ENCODE results near the gene CORO7. TPM values are rescaled to one million over a fixed set of nuclear protein-coding genes. Genes with fewer than 3 reads are reported as not detected.
A peak's percentile ranks its signal among the peaks of the same experiment; 100 is the strongest.

CORO7 gene
- total RNA-seq, 4 donors from 2014 or later, result 17.9 to 53.7 (median 29.7) TPM

- 14 to 23% methylated on average over 14 to 26 of the region's 68 CpGs for WGBS, 2 donors
- peak overlapping the region; percentile 71 to 83 (median 75) for H3K27ac ChIP-seq
- no peaks in the 10 kb centered on the region for H3K9me3 ChIP-seq
- H3K4me3 ChIP-seq (replicated peaks in 1 of 3), result peak overlapping the region in 2 of 3 donors; percentile 7 to 9
- peak in 1 of 6 experiments; percentile 9 for TF ChIP-seq CTCF (IDR thresholded peaks at IDR 0.05)
- TF ChIP-seq POLR2A (IDR thresholded peaks at IDR 0.05), result peak in 1 of 2 donors; percentile 54
- intact Hi-C loops (cut with DNase I), result no loop called here
- no peaks in the 10 kb centered on the region for H3K36me3 ChIP-seq
- peak; percentile 96 for DNase-seq
- H3K4me1 ChIP-seq, result peaks cover 10 to 12% of the 10 kb centered on the region in 2 donors
- H3K27me3 ChIP-seq, result no peaks in the 10 kb centered on the region
Observed at GRCh38 chr16:4307215-4308037, 109.0 kb downstream of the CORO7 start.

- 39 to 44% methylated on average over 12 to 14 of the region's 16 CpGs for WGBS, 2 donors
- no peaks in the 10 kb centered on the region for H3K27me3 ChIP-seq
- DNase-seq, result peak; percentile 79 to 84
Observed at GRCh38 chr16:4306470-4307214, 109.8 kb downstream of the CORO7 start.

More at GRCh38 chr16:4306470-4307214, 109.8 kb downstream of the CORO7 start:
- Histone ChIP-seq H3K27ac (peak overlapping the region; percentile 71 to 83 (median 75)), H3K36me3 (no peaks in the 10 kb centered on the region), H3K4me1 (peaks cover 10 to 12% of the 10 kb centered on the region in 2 donors), H3K9me3 (no peaks in the 10 kb centered on the region), H3K4me3 (replicated peaks in 1 of 3) (peak overlapping the region in 1 of 3 donors; percentile 9)
- TF ChIP-seq POLR2A (IDR thresholded peaks at IDR 0.05) (no peak), CTCF (IDR thresholded peaks at IDR 0.05) (no peak)
- intact Hi-C loops (cut with DNase I), result no loop called here

Small RNAs within 50 kb of the gene (small RNA-seq; reads per million reads assigned to genes)
- gene AC012676.2, result not detected

Other genes starting within 250 kb of the CORO7 start
- gene SRL, start 174.5 kb downstream of the CORO7 start, total RNA-seq, result 1 to 10 TPM in 1 of 4 donors, under 1 TPM in 3; 0.67 to 1.1 (median 0.84) TPM
- gene TFAP4, start 143.6 kb downstream of the CORO7 start, total RNA-seq, result 1 to 10 TPM; 3.8 to 6.3 (median 5.4) TPM
- gene GLIS2, start 100.5 kb downstream of the CORO7 start, total RNA-seq, result 1 to 10 TPM; 5.5 to 7.6 (median 6.7) TPM
- gene PAM16, start 65.3 kb downstream of the CORO7 start, total RNA-seq, result 10 to 100 TPM in 3 of 4 donors, 1 to 10 TPM in 1; 5.6 to 60.2 (median 27.3) TPM
- gene VASN, start 44.7 kb downstream of the CORO7 start, total RNA-seq, result 10 to 100 TPM; 21.9 to 47.0 (median 28.8) TPM
- gene DNAJA3, start 9.3 kb upstream of the CORO7 start, total RNA-seq, result 10 to 100 TPM; 41.0 to 61.0 (median 51.0) TPM
- gene NMRAL1, start 58.0 kb upstream of the CORO7 start, total RNA-seq, result 10 to 100 TPM; 40.0 to 88.8 (median 57.6) TPM
- gene HMOX2, start 59.8 kb upstream of the CORO7 start, total RNA-seq, result 10 to 100 TPM; 36.0 to 63.2 (median 50.5) TPM
- gene CDIP1, start 122.2 kb upstream of the CORO7 start, total RNA-seq, result 10 to 100 TPM; 15.5 to 25.4 (median 25.2) TPM
- gene C16orf96, start 139.7 kb upstream of the CORO7 start, total RNA-seq, result under 1 TPM; 0.11 to 0.88 (median 0.62) TPM
- 10 to 100 TPM in 3 of 4 donors, 1 to 10 TPM in 1; 9.3 to 21.4 (median 10.9) TPM for gene UBALD1, start 198.3 kb upstream of the CORO7 start, total RNA-seq
- gene MGRN1, start 208.2 kb upstream of the CORO7 start, total RNA-seq, result 10 to 100 TPM; 32.5 to 86.4 (median 57.6) TPM